Dermis blood vessel endothelial cell (primary cell): ENCODE measurements around the gene DENND4C. TPM values are rescaled to one million over a fixed set of nuclear protein-coding genes. Genes with fewer than 3 reads are reported as not detected.
"Not testable (repeated sequence)": the region's sequence is repeated elsewhere in the genome, so short reads cannot be mapped to it uniquely, and the experiment has no call there.

Experiments used
- DNase-seq: peaks from one replicate; pipeline ENCODE4 v3.0.0; 2010
- total RNA-seq: library from RNA; depleted of rRNA; stranded (reverse); fragments of >200 nt; gene quantifications from 2 replicates; pipeline ENCODE4 v1.2.3, GENCODE V29; 2014

The DENND4C gene
- total RNA-seq, 1 donor from 2014 or later: 125 TPM

DNA sequence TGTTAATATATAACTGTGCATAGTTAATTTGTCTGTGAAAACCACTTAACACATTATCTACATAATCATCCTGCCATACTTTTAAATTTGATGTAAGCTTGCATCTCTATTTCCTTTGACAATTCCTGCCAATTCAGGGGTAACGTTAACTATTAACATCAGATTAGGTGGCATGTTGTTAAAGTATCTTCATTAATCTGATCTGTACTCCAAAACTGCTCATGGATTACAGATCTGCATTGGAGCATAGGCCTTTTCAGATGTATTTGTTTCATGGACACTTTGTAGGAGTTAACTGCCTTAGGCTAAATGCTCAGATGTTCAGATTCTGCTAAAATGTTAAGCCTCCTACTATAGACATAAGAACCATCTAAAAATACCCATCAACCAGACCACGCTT is 146.4 kb downstream of the DENND4C start:
- DNase-seq: no peak

DNA sequence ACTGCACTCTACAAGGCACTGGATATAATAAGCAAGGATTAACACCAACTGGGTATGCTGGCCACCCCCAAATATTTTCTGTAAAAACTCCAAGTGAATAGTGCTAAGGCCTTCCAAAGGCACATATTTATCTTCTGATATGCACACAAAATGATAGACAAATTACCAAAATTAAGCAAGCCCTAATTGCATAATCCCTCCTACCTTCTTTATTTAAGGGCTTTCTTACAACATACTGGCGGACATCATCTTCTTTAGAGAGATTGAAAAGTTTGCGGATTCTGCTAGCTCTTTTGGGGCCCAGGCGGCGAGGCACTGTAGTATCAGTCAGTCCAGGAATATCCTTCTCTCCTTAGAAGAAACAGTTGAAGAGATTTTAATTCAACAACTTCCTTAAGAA is 147.7 kb downstream of the DENND4C start:
- DNase-seq: no peak

DNA sequence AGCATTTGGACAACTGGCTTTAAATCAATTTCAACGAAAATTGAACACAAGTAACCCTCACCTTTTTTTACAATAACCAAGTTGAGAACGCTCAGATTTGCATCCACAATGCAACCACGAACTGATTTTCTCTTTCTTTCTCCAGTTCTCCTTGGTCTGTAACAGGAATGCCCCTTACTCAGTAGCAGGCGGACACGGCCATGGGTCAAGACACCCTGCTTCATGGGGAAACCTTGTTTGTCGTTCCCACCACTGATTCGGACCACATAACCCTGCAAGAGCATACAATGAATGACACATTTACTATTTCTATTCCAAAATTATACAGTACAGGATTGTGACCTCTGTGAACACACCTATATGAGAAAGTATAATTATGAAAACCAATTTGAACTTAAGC is 148.2 kb downstream of the DENND4C start:
- peak; percentile 30 for DNase-seq

DNA sequence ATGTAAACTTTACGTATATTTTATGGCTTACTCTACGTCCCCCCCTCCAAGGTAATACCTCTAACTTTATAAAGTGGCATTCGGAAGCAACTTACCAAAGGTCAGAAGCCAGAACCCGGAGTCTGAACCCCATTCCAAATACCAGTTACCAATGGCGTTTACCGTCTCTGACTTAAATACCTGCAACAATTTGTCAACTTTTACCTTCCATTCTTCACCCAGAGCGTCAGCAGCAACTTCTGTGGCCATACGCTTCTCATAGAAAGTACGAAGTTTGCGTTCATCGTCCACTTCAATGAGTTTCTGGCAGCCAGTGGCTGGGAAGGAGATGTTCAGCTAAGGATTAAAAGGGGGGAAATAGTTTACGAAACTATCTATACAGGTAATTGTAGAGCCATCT is 148.8 kb downstream of the DENND4C start:
- no peak for DNase-seq

DNA sequence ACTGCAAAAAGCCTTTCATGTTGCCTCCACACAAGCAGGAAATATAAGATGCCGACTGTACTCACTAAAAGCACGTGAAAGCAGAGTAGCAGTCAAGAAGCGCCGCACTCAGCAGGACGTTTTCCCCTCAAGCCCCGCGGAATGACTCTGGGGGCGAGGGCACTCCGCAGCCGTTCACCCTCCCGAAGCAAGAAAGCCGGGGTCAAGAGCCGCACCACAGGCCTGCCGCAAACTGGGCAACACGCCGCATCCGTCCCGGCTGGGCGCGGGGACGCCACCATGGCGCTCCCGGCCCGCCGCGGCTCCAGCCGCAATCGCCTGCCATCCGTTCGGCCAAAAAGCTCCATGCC is 149.2 kb downstream of the DENND4C start:
- peak; percentile 63 for DNase-seq

DNA sequence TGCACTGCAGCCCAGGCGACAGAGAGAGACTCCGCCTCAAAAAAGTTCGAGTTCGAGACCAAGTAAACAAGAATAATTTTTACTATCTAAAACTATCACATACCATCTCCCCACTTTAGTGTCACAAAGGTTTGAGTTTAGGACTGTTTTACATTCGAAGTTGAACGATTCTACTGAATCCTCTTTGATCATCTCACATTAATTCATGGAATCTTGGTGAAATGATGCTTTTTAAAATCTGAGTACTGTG is 150.3 kb downstream of the DENND4C start:
- no peak for DNase-seq

DNA sequence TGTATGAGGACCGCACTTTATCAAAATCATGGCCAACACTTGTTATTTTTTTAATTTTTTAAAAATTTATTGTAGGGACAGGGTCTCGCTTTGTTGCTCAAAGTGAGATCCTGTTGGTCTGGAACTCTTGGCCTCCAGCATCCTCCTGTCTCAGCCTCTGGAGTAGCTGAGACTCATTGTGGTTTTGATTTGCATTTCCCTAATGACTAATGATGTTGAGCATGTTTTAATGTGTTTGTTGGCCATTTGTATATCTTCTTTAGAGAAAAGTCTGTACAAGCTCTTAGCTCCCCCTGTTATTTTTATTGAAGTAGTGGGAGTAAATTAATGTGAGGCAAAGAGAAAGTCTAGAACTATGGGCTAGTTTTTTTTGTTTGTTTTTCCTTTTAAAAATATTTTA is 151.2 kb downstream of the DENND4C start:
- DNase-seq: no peak

DNA sequence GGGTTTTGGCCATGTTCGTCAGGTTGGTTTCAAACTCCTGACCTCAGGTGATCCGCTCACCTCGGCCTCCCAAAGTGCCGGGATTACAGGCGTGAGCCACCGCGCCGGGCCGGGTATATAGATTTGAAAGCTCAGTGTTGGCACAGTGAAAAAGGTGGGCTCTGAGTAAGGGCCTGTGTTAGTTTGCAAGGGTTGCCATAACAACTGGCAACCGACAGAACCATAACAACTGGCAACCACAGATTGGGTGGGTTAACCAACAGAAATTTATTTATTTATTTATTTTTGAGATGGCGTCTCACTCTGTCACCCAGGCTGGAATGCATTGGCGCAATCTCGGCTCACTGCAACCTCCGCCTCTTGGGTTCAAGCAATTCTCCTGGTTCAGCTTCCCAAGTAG is 154.7 kb downstream of the DENND4C start:
- DNase-seq: not testable (repeated sequence)

DNA sequence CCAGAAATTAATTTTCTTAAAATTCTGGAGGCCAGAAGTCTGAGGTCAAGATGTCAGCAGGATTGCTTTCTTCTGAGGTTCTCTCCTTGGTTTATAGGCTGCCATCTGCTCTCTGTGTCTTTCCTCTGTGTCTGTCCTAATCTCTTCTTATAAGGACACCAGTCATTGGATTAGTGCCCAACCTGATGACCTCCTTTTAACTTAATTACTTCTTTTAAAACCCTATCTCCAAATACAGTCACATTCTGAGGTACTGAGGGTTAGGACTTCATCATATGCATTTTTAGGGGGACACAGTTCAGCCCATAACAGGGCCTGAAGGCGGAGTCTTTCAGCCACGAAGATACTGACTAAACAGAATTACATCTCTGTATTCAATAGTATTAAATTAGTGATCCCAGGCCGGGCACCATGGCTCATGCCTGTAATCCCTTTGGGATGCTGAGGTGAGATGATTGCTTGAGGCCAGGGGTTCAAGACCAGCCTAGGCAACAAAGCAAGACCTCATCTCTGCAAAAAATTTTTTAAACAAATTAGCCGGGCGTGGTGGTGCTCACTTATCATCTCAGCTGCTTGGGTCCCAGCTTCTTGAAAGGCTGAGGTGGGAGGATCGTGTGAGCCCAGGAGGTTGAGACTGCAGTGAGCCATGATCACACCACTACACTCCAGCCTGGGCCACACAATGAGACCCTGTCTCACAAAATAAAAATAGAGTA is 155.5 kb downstream of the DENND4C start:
- no peak for DNase-seq

DNA sequence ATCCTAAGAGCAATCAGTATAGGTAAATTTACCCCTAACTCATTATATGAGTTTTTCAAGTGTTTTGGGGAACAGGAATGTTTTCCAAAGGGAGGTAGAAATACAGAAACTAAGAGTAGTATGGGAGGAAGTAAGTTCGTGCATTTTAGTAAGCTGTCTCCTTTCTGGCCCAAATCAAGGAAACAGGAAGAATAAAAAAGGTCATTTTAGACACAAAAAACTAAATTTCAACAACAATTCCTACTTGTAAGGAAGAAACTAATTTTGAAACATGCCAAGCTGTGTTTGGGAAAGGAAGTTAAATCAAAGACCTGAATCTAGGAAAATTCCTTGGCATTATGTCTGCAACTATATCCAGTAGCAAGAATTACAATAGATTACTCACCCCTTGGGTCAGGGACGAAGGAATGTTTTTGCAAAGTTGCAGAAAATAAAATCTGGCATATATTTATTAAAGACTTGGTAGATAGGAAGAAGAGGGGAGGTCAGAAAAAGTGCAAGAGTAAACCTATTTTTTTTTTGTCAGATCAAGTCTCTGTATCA is 156.1 kb downstream of the DENND4C start:
- DNase-seq: peak; percentile 86

DNA sequence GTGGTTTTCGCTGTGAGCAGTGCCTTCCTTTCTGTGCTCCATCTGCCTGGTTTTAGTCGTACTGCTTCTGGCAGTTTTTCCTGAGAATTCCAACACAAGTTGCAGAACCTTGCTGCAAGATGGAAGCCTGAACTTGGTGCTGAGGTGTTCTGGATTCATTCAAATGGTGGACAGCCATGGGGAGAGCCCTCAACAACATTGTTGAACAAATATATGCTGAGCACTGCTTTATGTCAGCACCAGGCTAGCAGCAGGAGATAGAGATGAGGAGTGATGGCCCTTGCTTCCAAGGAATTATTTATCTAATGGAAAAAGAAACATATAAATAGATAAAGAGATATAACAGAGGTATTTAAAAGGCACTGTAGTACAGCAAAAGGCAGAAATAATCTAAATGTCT is 156.8 kb downstream of the DENND4C start:
- peak; percentile 40 for DNase-seq

DNA sequence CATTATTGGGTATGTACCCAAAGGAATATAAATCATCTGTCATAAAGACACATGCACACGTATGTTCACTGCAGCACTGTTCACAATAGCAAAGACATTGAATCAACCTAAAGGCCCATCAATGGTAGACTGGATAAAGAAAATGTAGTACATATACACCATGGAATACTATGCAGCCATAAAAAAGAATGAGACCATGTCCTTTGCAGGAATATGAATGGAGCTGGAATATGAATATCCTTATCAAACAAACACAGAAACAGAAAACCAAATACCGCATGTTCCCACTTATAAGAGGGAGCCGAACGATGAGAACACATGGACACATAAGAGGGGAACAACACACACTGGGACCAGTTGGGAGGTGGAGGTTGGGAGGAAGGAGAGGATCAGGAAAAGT is 159.0 kb downstream of the DENND4C start:
- DNase-seq: not testable (repeated sequence)

DNA sequence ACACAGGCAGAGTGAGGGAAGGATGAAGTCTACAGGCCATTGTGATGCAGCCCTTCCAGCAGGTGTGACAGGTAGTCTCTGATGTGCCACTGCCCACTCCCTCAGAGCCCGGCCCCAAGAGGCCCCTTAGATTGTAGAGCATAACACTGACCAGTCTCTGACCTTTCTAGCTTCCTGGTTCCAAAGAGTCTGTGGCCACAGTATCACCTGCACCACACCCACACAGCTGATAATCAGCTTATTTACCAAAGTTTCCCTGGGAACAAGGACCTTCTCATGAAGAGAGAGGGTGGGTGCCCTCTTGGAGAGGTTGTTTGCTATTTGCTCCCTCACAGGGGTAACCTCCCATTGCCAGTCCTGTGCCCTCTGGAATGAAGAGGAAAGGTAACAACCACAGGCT is 167.4 kb downstream of the DENND4C start:
- no peak for DNase-seq

DNA sequence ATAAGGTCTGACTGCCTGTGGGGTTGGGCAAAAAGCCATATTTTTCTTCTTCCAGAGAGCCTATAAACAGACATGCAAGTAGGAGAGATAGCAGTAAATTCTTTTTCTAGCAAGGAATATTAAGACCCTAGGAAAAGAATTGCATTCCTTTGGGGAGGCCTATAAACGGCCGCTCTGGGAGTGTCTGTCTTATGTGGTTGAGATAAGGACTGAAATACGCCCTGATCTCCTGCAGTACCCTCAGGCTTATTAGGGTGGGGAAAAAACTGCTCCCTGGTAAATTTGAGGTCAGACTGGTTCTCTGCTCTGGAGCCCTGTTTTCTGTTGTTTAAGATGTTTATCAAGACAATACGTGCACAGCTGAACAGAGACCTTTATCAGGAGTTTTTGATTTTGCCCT is 172.7 kb downstream of the DENND4C start:
- DNase-seq: not testable (repeated sequence)

DNA sequence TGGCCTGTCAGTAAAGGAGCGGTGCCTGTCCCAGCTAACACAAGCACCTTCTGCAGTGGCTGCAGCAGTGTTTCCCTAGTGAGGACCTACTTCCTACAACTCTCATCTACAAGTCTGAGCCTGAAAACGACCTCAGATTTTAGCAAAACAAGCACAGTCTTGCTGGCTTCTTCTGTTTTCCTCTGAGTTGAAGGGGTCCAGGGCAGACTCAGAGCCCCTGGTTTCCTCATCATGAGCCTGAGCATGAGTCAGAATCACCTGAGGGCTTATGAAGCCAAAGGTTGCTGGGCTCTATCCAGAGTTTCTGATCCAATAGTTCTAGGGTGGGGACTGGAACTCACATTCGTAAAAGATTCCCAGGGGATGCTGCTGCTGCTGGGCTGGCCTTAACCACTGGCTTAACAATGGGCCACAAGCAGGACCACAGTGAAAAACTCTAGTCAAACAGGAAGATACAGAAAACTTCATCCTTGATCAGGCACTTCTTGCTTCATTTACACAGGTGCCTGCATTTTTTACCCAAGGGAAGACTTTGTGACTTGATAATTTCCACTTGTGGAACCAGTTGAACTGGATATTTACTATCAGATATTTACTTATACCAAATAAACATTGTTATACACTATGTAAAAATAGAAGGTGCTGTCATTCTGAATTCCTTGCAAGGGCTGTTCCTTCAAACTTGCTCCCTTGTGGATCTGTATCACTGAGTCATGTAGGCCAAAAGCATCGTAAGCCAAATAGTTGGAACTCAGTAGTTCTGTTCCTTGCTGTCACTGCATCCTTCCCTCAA is 174.0 kb downstream of the DENND4C start:
- DNase-seq: no peak

DNA sequence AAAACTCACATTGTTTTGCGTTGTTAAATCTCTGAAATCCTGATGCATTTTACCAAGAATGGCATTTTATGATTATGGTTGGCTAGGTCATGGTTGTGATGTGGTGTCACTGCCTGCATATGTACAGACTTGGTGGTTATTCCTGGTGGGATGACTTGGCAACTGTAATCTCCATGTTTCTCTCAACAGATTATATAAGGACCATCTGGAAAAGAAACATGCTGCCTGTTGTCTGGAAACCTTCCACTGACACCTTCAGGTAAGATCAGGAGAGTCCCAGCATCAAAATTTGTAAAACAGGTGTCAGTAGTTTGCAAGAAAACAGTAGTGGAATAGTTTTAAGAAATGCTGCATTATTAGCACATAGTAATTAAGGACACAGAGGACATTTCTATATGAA is 175.3 kb downstream of the DENND4C start:
- no peak for DNase-seq

DNA sequence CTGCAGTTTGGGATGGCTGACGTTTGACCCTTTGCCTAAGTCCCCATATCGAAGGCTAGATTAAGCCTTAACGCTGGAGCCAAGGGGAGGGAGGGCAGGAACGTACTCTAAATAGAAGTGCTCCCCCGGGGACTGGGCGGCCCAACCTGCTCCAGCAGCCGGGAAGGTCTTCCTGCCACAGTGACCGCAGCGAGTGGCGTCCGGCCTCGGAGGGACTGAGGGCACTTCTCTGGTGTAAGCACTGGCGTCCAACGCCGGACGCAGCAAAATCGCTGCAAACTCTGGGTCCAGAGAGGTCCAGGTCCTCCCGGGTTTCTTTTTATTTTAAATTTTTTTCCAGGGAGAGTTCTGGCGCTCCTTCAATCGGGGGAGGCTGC is 177.8 kb downstream of the DENND4C start:
- no peak for DNase-seq

DNA sequence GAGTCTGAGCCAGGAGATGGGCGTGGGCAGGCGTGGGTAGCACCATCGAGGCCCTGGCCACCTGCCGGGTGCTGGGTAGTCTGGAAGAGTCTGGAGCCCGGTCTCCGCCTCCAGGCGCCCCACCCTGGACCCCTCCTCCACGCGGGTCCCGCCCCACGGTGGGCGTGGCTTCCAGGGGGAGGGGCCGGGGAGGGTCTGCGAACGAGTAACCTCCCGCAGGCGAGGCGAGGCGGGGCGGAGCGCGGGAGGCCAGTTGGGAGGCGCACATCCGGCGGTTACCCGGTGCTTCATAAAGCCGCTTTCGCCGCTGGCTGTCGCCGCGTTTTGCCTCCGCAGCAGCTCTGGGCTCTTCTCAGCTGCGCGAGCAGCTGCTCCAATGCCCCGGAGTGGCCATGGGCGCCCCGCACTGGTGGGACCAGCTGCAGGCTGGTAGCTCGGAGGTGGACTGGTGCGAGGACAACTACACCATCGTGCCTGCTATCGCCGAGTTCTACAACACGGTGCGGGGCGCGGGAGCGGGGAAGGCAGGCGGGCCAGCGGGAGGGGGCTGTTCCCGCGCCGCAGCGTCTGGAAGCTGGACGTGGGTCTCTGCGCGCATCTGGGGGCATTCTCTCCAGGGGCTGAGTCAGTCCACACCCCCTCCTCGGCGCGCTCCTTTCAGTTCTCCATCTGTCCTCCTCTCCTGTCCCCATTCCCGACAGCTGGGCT is 178.4 kb downstream of the DENND4C start, which contains the start of gene ACER2:
Gene ACER2, plus strand, starts transcription at position 317 of the 708 bp plus-strand sequence. Its CDS starts 76 bp downstream, at position 393.
- peak; percentile 93 for DNase-seq

DNA sequence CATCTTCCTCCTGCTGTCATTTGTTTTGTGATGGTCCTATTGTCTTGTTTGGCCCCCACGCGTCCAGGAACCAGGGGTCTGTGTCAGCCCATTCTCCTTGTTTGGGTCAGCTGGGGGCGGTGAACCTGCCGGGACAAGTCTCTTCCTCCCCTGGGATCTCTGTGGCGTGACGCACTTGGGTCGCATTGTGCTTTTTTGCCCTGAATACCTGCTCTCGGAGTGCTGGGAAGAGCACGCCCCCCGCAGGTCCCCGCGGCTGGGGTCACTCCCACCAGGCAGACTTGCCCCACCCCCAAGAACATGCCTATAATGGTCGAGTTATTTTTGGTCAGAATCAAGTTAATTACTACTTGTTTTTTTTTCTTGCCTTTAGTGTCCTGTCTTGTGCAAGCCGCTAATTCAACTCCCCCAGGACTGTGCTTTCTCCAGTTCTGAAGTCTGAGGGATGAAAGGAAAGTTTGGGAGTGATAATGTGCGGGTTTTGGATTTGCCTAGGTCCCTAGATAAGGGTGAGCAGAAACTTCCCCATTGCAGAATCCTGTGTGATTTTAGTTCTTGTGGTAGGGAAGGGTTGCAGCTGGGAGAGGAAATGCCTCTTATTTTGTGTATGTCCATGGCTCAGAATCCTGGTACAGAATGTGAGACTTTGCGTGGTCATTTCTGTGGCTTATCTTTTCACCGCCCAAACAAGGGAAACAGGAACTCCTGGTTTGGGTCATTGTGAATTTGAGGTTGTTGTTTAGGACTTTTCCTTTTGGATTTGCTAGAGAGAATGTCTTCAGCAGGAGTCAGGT is 179.1 kb downstream of the DENND4C start:
- DNase-seq: peak; percentile 51

DNA sequence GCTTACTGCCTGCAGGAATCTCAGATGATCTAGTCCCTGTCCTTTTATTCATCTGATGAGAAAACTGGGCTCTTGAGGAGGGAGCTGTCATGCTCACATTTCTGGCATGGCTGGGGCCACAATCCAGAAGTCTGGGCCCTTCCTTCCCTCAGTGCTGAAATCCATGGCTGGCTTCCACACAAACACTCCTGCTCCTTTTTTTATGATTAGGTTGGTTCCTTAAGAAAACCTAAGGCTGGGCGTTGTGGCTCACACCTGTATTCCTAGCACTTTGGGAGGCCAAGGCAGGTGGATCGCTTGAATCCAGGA is 179.7 kb downstream of the DENND4C start:
- DNase-seq: no peak

DNA sequence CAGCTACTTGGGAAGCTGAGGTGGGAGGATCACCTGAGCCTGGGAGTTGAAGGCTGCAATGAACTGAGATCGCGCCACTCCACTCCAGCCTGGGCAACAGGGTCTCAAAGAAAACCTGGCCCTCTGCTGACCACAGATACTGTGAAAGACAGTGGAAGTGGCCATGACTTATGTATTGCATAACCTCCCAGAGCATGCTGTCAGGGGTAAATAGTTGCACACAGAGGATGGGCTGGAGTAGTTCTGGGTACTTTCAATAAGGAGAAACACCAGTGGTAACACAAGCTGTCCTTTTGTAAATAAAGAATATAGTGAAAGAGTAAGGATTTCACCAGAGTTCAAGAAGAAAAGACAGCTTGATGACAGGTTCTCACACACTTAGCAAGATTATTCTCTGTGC is 180.1 kb downstream of the DENND4C start:
- no peak for DNase-seq

DNA sequence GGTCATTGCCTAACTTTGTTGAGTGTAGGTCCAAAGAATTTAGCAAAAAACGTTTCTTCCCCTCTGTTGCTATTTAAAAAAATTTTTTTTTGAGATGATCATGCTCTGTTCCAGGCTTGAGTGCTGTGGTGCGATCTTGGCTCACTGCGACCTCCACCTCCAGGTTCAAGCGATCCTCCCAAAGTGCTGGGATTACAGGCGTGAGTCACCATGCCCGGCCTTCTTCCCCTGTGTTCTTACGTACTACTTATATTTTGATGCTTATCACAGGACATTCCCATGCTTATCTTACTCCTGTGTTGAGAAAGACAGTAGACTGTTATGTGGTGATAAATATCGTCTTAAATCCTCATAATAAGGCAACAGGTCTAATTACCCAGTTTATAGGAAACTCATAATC is 180.8 kb downstream of the DENND4C start:
- peak; percentile 64 for DNase-seq

DNA sequence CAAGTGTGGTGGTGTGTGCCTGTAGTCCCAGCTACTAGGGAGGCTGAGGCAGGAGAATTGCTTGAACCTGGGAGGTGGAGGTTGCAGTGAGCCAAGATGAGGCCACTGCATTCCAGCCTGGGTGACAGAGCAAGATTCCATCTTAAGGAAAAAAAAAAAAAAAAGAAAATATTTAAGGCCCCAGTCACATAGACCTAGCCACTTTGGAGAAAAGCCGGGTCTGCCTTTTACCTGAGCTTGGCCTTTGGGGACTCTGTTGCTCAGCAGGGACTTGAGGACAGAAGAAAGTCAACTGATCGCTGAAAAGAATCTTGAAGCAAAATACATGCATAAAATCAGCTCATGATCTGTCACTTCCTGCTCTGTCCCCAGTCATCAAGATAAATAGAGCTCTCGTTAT is 183.0 kb downstream of the DENND4C start:
- DNase-seq: not testable (repeated sequence)
